Neuronal stem cell (in vitro differentiated cells): ENCODE measurements around the gene COL11A2.

Experiments used
- DNase-seq: peaks from one replicate; pipeline ENCODE4 v3.0.0-alpha.2; 2013; ENCODE audit warnings: low spot score
- H2AFZ ChIP-seq: one replicate; pipeline ENCODE4 v1.6.1; 2013; ENCODE audit warnings: mild to moderate bottlenecking, low read length, inconsistent platforms
- H2AK5ac ChIP-seq: 2 replicates; pipeline ENCODE4 v1.6.1; 2013; ENCODE audit warnings: low read depth, mild to moderate bottlenecking, inconsistent platforms, low read length, moderate library complexity, mixed read lengths
- H2BK120ac ChIP-seq: 2 replicates; pipeline ENCODE4 v1.6.1; 2013; ENCODE audit warnings: low read depth, mild to moderate bottlenecking, inconsistent platforms, low read length, moderate library complexity, mixed read lengths
- H2BK12ac ChIP-seq: one replicate; pipeline ENCODE4 v1.6.1; 2013; ENCODE audit warnings: low read length, inconsistent platforms
- H2BK15ac ChIP-seq: 2 replicates; pipeline ENCODE4 v1.6.1; 2013; ENCODE audit warnings: mild to moderate bottlenecking, low read length, inconsistent platforms, mixed read lengths
- H2BK5ac ChIP-seq: one replicate; pipeline ENCODE4 v1.6.1; 2013; ENCODE audit warnings: inconsistent platforms, mild to moderate bottlenecking, low read length, moderate library complexity
- H3K14ac ChIP-seq: one replicate; pipeline ENCODE4 v1.6.1; 2013; ENCODE audit warnings: low read length, inconsistent platforms
- H3K18ac ChIP-seq: 2 replicates; pipeline ENCODE4 v1.6.1; 2013; ENCODE audit warnings: low read length, inconsistent platforms
- H3K23ac ChIP-seq: 2 replicates; pipeline ENCODE4 v1.6.1; 2013; ENCODE audit warnings: low read depth, mild to moderate bottlenecking, mixed read lengths, low read length, inconsistent platforms; ENCODE audit not compliant: poor library complexity
- H3K27ac ChIP-seq: replicated peaks from 3 replicates; pipeline ENCODE4 v1.5.1; 2013; ENCODE audit warnings: low read length, inconsistent platforms
- H3K27me3 ChIP-seq, 3 experiments: 2 replicates each; pipeline ENCODE4 v1.6.1; 2013; ENCODE audit warnings: low read length in 3 of 3, mild to moderate bottlenecking in 2 of 3, inconsistent platforms in 1 of 3, low read depth in 1 of 3, mixed read lengths in 1 of 3, moderate library complexity in 1 of 3; ENCODE audit not compliant: control insufficient read depth in 3 of 3, insufficient read depth in 3 of 3
- H3K36me3 ChIP-seq, 2 donors: replicated peaks in 1 of 2; 2 replicates each; pipeline ENCODE4 v1.6.1; 2013; ENCODE audit warnings: low read length in 2 of 2; ENCODE audit not compliant: control insufficient read depth in 2 of 2, insufficient read depth in 2 of 2
- H3K4ac ChIP-seq: 2 replicates; pipeline ENCODE4 v1.6.1; 2013; ENCODE audit warnings: inconsistent platforms, mild to moderate bottlenecking, low read length, moderate library complexity
- H3K4me1 ChIP-seq, 2 donors: 1 replicate in 1 of 2; 2 replicates in 1 of 2; pipeline ENCODE4 v1.6.1; 2013; ENCODE audit warnings: low read length in 2 of 2, low read depth in 1 of 2; ENCODE audit not compliant: control insufficient read depth in 2 of 2, insufficient read depth in 1 of 2
- H3K4me2 ChIP-seq: one replicate; pipeline ENCODE4 v1.6.1; 2013; ENCODE audit warnings: mild to moderate bottlenecking, low read length, inconsistent platforms; ENCODE audit not compliant: insufficient read depth, poor library complexity, severe bottlenecking
- H3K4me3 ChIP-seq, 2 donors: 2 replicates each; pipeline ENCODE4 v1.5.1; 2013; ENCODE audit warnings: low read length in 2 of 2, mild to moderate bottlenecking in 2 of 2, inconsistent platforms in 1 of 2, moderate library complexity in 1 of 2
- H3K79me1 ChIP-seq: one replicate; pipeline ENCODE4 v1.6.1; 2013; ENCODE audit warnings: low read depth, mild to moderate bottlenecking, inconsistent platforms, low read length, moderate library complexity
- H3K9ac ChIP-seq: one replicate; pipeline ENCODE4 v1.6.1; 2013; ENCODE audit warnings: mild to moderate bottlenecking, low read depth, low read length, inconsistent platforms; ENCODE audit not compliant: poor library complexity
- H3K9me3 ChIP-seq, 2 donors: replicated peaks in 1 of 2; 2 replicates each; pipeline versions ENCODE3 to v1.6.1; 2013; ENCODE audit warnings: low read length in 2 of 2, mild to moderate bottlenecking in 2 of 2, inconsistent platforms in 1 of 2, low read depth in 1 of 2, mixed read lengths in 1 of 2, moderate library complexity in 1 of 2; ENCODE audit not compliant: control insufficient read depth in 2 of 2, insufficient read depth in 1 of 2
- H4K8ac ChIP-seq: one replicate; pipeline ENCODE4 v1.6.1; 2013; ENCODE audit warnings: low read depth, mild to moderate bottlenecking, inconsistent platforms, low read length, moderate library complexity
- H4K91ac ChIP-seq: one replicate; pipeline ENCODE4 v1.6.1; 2013; ENCODE audit warnings: low read length, low read depth, mild to moderate bottlenecking, inconsistent platforms; ENCODE audit not compliant: poor library complexity
- WGBS, 2 donors: extraction: QIAGEN DNeasy Blood & Tissue Kit; methylation state at CpG; one replicate each; pipeline ENCODE4 v1.1.7; 2013; ENCODE audit warnings: missing lambda C conversion rate in 2 of 2, mixed read lengths in 1 of 2; ENCODE audit not compliant: insufficient read length in 2 of 2, insufficient replicate concordance in 1 of 2; ENCODE audit errors: extremely low coverage in 2 of 2; 5-methylcytosine and 5-hydroxymethylcytosine counted together

The COL11A2 gene

GRCh38 chr6:33142501-33143070, 49.7 kb downstream of the COL11A2 start:
- no peaks in the 10 kb centered on the region for H3K79me1 ChIP-seq
- H3K4ac ChIP-seq, result no peak overlapping the region
- no peak overlapping the region for H3K4me2 ChIP-seq
- no peak overlapping the region for H2BK5ac ChIP-seq
- no peak overlapping the region for H2BK120ac ChIP-seq
- no peak overlapping the region for H2AFZ ChIP-seq
- no peak overlapping the region for H3K27ac ChIP-seq
- H2BK15ac ChIP-seq, result no peak overlapping the region
- no peak for DNase-seq
- H3K36me3 ChIP-seq, result no peaks in the 10 kb centered on the region
- H4K91ac ChIP-seq, result no peak overlapping the region
- no peak overlapping the region for H4K8ac ChIP-seq
- H3K9me3 ChIP-seq, result peaks cover 0 to 2% of the 10 kb centered on the region in 2 donors
- no peak overlapping the region for H3K23ac ChIP-seq
- no CpG with 5 or more reads among the region's 5 CpGs for WGBS, 2 donors
- no peak overlapping the region for H2BK12ac ChIP-seq
- no peak overlapping the region for H3K9ac ChIP-seq
- peaks cover 0 to 28% (median 0%) of the 10 kb centered on the region in 3 experiments for H3K27me3 ChIP-seq
- no peak overlapping the region for H3K14ac ChIP-seq
- no peak overlapping the region for H2AK5ac ChIP-seq
- H3K18ac ChIP-seq, result no peak overlapping the region
- H3K4me1 ChIP-seq, result no peaks in the 10 kb centered on the region
- H3K4me3 ChIP-seq, result no peak overlapping the region

GRCh38 chr6:33140556-33140955, 51.7 kb downstream of the COL11A2 start:
- Histone ChIP-seq H4K91ac (no peak overlapping the region), H3K27ac (no peak overlapping the region), H2BK5ac (no peak overlapping the region), H3K9ac (no peak overlapping the region), H3K79me1 (no peaks in the 10 kb centered on the region), H4K8ac (no peak overlapping the region), H3K23ac (no peak overlapping the region), H2AFZ (no peak overlapping the region), H2BK15ac (no peak overlapping the region), H2AK5ac (no peak overlapping the region), H3K4me2 (no peak overlapping the region), H3K4me3 (no peak overlapping the region), H2BK12ac (no peak overlapping the region), H3K18ac (no peak overlapping the region), H3K4me1 (no peaks in the 10 kb centered on the region), H2BK120ac (no peak overlapping the region), H3K27me3 (peaks cover 0 to 26% (median 0%) of the 10 kb centered on the region in 3 experiments), H3K9me3 (peaks cover 0 to 2% of the 10 kb centered on the region in 2 donors), H3K14ac (no peak overlapping the region), H3K36me3 (no peaks in the 10 kb centered on the region), H3K4ac (no peak overlapping the region)
- WGBS, 2 donors, result no CpG with 5 or more reads among the region's 7 CpGs
- no peak for DNase-seq

GRCh38 chr6:33139596-33140206, 52.6 kb downstream of the COL11A2 start:
- Histone ChIP-seq H3K27me3 (peaks cover 0 to 26% (median 0%) of the 10 kb centered on the region in 3 experiments), H3K27ac (no peak overlapping the region), H2BK15ac (no peak overlapping the region), H3K9me3 (peaks cover 0 to 2% of the 10 kb centered on the region in 2 donors), H3K36me3 (no peaks in the 10 kb centered on the region), H4K91ac (no peak overlapping the region), H3K9ac (no peak overlapping the region), H3K4me1 (no peaks in the 10 kb centered on the region), H3K14ac (no peak overlapping the region), H2AFZ (no peak overlapping the region), H3K23ac (no peak overlapping the region), H2BK120ac (no peak overlapping the region), H4K8ac (no peak overlapping the region), H3K18ac (no peak overlapping the region), H3K4ac (no peak overlapping the region), H3K4me3 (no peak overlapping the region), H3K4me2 (no peak overlapping the region), H3K79me1 (no peaks in the 10 kb centered on the region), H2AK5ac (no peak overlapping the region), H2BK12ac (no peak overlapping the region), H2BK5ac (no peak overlapping the region)
- no CpG with 5 or more reads among the region's 8 CpGs for WGBS, 2 donors
- no peak for DNase-seq

GRCh38 chr6:33136310-33136900, 55.9 kb downstream of the COL11A2 start:
- Histone ChIP-seq H3K18ac (no peak overlapping the region), H3K27me3 (peaks cover 0 to 19% (median 0%) of the 10 kb centered on the region in 3 experiments), H2AK5ac (no peak overlapping the region), H4K8ac (no peak overlapping the region), H3K4me1 (no peaks in the 10 kb centered on the region), H2BK15ac (no peak overlapping the region), H2BK5ac (no peak overlapping the region), H2BK12ac (no peak overlapping the region), H3K36me3 (no peaks in the 10 kb centered on the region), H3K23ac (no peak overlapping the region), H3K4me3 (no peak overlapping the region), H2AFZ (peak overlapping the region; percentile 34), H3K27ac (no peak overlapping the region), H3K79me1 (no peaks in the 10 kb centered on the region), H3K4ac (no peak overlapping the region), H3K4me2 (no peak overlapping the region), H3K9me3 (no peaks in the 10 kb centered on the region), H3K9ac (no peak overlapping the region), H3K14ac (no peak overlapping the region), H2BK120ac (no peak overlapping the region), H4K91ac (no peak overlapping the region)
- no CpG with 5 or more reads among the region's 4 CpGs for WGBS, 2 donors
- no peak for DNase-seq
